HepG2 (cell line): ENCODE results near the gene VPS9D1. TPM values are rescaled to one million over a fixed set of nuclear protein-coding genes. Genes with fewer than 3 reads are reported as not detected.

Experiments
- AHDC1 ChIP-seq: sonication (generic); formaldehyde crosslinking; IDR thresholded peaks from 2 replicates; pipeline ENCODE4 v1.5.1; 2020; ENCODE audit warnings: mild to moderate bottlenecking, missing genetic modification reagents, borderline replicate concordance
- DR1 ChIP-seq: sonication (generic); formaldehyde crosslinking; IDR thresholded peaks from 2 replicates; pipeline ENCODE4 v1.8.0; 2021; ENCODE audit warnings: mild to moderate bottlenecking, missing genetic modification reagents, inconsistent platforms
- FOXA3 ChIP-seq: IDR thresholded peaks from 2 replicates; pipeline ENCODE4 v1.6.1; 2016; ENCODE audit warnings: missing genetic modification reagents, missing compliant biosample characterization
- FOXM1 ChIP-seq: sonication (generic); formaldehyde crosslinking; IDR thresholded peaks from 2 replicates; pipeline ENCODE4 v1.5.0; 2020; ENCODE audit warnings: missing genetic modification reagents
- MNT ChIP-seq: fragments of 450-650 bp; IDR thresholded peaks from 2 replicates; pipeline ENCODE4 v1.6.1; 2016
- MTA1 ChIP-seq: sonication (generic); formaldehyde crosslinking; IDR thresholded peaks from 2 replicates; pipeline ENCODE4 v1.4.0; 2020; ENCODE audit warnings: missing genetic modification reagents, mild to moderate bottlenecking, borderline replicate concordance
- MTF1 ChIP-seq: sonication (generic); formaldehyde crosslinking; IDR thresholded peaks from 2 replicates; pipeline ENCODE4 v1.5.0; 2020; ENCODE audit warnings: missing genetic modification reagents
- REL ChIP-seq: sonication (generic); formaldehyde crosslinking; conservative IDR thresholded peaks from 2 replicates; pipeline ENCODE4 v1.8.0; 2022; ENCODE audit warnings: mild to moderate bottlenecking, missing genetic modification reagents, moderate library complexity
- RFX1 ChIP-seq: fragments of 450-650 bp; IDR thresholded peaks from 2 replicates; pipeline ENCODE4 v1.6.1; 2017
- SIN3B ChIP-seq: fragments of 150-350 bp; IDR thresholded peaks from 2 replicates; pipeline ENCODE4 v1.6.1; 2014; ENCODE audit warnings: low read length
- U2AF1 ChIP-seq: fragments of 200-400 bp; formaldehyde crosslinking; optimal IDR thresholded peaks from 2 replicates; pipeline ENCODE3; 2017; ENCODE audit warnings: mild to moderate bottlenecking, low read depth, low read length
- WIZ ChIP-seq: sonication (generic); formaldehyde crosslinking; IDR thresholded peaks from 2 replicates; pipeline ENCODE4 v1.5.1; 2020; ENCODE audit warnings: mild to moderate bottlenecking, missing genetic modification reagents
- ZFP36 ChIP-seq: fragments of 150-350 bp; IDR thresholded peaks from 2 replicates; pipeline ENCODE4 v1.6.1; 2018; ENCODE audit warnings: borderline replicate concordance, low read length, low read depth; ENCODE audit not compliant: partially characterized antibody
- ZNF143 ChIP-seq: sonication (generic); formaldehyde crosslinking; IDR thresholded peaks from 2 replicates; pipeline ENCODE4 v1.4.0; 2020; ENCODE audit warnings: missing genetic modification reagents
- ZNF18 ChIP-seq: sonication (generic); formaldehyde crosslinking; IDR thresholded peaks from 2 replicates; pipeline ENCODE4 v1.8.0; 2022; ENCODE audit warnings: mild to moderate bottlenecking, missing genetic modification reagents; ENCODE audit not compliant: insufficient replicate concordance
- ZNF460 ChIP-seq: sonication (generic); formaldehyde crosslinking; IDR thresholded peaks from 2 replicates; pipeline ENCODE4 v1.5.1; 2020; ENCODE audit warnings: missing genetic modification reagents, mild to moderate bottlenecking, borderline replicate concordance
- ZNF546 ChIP-seq: sonication (generic); formaldehyde crosslinking; conservative IDR thresholded peaks from 2 replicates; pipeline ENCODE4 v1.8.1; 2023; ENCODE audit warnings: mild to moderate bottlenecking, missing genetic modification reagents
- ZNF678 ChIP-seq: sonication (generic); formaldehyde crosslinking; IDR thresholded peaks from 2 replicates; pipeline ENCODE4 v1.4.0; 2020; ENCODE audit warnings: mild to moderate bottlenecking, missing genetic modification reagents
- ZNF720 ChIP-seq: sonication (generic); formaldehyde crosslinking; IDR thresholded peaks from 2 replicates; pipeline ENCODE4 v1.4.0; 2020; ENCODE audit warnings: missing genetic modification reagents
- polyA plus RNA-seq, 8 experiments: library from polyadenylated mRNA; depleted of rRNA in 3 of 8; stranded (reverse) in 7 of 8; unstranded in 1 of 8; fragments of >200 nt; fragmentation: Illumina TruSeq in 4 of 8; extraction: Trizol in 4 of 8; gene quantifications; 2 replicates each; pipeline versions ENCODE4 v1.2.1 to v1.2.3, GENCODE V29; 2011 to 2016; ENCODE audit warnings: low read depth in 4 of 8, missing spikeins in 1 of 8, mixed read lengths in 1 of 8; ENCODE audit not compliant: insufficient read depth in 1 of 8
- total RNA-seq, 5 experiments: library from RNA; depleted of rRNA; stranded (reverse); fragments of >200 nt; fragmentation: Illumina TruSeq; extraction: Trizol; gene quantifications; 2 replicates each; pipeline ENCODE4 v1.2.3, GENCODE V29; 2016; ENCODE audit warnings: low read depth in 1 of 5
- TF ChIP-seq, protein P1 (sequence below): sonication (generic); formaldehyde crosslinking; IDR thresholded peaks from 2 replicates; pipeline ENCODE4 v1.5.1; 2020; ENCODE audit warnings: missing genetic modification reagents, mild to moderate bottlenecking, borderline replicate concordance
- TF ChIP-seq, protein P2 (sequence below): sonication (generic); formaldehyde crosslinking; IDR thresholded peaks from 2 replicates; pipeline ENCODE4 v1.4.0; 2020; ENCODE audit warnings: missing genetic modification reagents

Gene VPS9D1
- total and polyA plus RNA-seq, 2 of the 13 experiments (the other 11 are each of a cell fraction or from before 2014, with no cell fraction given), result 10.1 to 13.2 TPM

DNA sequence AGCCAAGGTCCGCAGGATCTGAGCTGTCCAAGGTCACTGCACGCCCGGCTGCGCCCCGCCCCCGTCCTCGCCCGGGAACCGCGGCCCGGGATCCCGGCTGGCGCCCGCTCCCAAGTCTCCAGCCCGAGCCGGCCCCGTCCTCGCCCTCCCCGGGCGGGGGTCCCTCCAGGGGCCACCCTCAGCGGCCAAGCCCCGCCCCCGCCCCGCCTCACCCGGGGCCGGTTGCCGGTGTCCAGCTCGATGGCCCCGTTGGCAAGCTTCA is 216 bp downstream of the VPS9D1 start (continued):
- TF ChIP-seq, protein P1, sequence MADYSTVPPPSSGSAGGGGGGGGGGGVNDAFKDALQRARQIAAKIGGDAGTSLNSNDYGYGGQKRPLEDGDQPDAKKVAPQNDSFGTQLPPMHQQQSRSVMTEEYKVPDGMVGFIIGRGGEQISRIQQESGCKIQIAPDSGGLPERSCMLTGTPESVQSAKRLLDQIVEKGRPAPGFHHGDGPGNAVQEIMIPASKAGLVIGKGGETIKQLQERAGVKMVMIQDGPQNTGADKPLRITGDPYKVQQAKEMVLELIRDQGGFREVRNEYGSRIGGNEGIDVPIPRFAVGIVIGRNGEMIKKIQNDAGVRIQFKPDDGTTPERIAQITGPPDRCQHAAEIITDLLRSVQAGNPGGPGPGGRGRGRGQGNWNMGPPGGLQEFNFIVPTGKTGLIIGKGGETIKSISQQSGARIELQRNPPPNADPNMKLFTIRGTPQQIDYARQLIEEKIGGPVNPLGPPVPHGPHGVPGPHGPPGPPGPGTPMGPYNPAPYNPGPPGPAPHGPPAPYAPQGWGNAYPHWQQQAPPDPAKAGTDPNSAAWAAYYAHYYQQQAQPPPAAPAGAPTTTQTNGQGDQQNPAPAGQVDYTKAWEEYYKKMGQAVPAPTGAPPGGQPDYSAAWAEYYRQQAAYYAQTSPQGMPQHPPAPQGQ, result no peak
- no peak for TF ChIP-seq FOXM1 (CRISPR knock-in tag)
- no peak for TF ChIP-seq DR1
- no peak for TF ChIP-seq WIZ (CRISPR knock-in tag)
- no peak for TF ChIP-seq AHDC1 (CRISPR knock-in tag)
- no peak for TF ChIP-seq ZNF18
- TF ChIP-seq U2AF1, result no peak
- TF ChIP-seq, protein P2, sequence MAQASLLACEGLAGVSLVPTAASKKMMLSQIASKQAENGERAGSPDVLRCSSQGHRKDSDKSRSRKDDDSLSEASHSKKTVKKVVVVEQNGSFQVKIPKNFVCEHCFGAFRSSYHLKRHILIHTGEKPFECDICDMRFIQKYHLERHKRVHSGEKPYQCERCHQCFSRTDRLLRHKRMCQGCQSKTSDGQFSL, result 0 out of 2 replicates have a peak, but pooled peaks have one; percentile 12
- 0 out of 2 replicates have a peak, but pooled peaks have one; percentile 84 for TF ChIP-seq ZNF546 (CRISPR knock-in tag)
- TF ChIP-seq ZNF678, result no peak
- TF ChIP-seq MTA1 (CRISPR knock-in tag), result no peak
- no peak for TF ChIP-seq ZFP36
- no peak for TF ChIP-seq FOXA3 (CRISPR knock-in tag)
- TF ChIP-seq ZNF143 (CRISPR knock-in tag), result no peak
- no peak for TF ChIP-seq ZNF720 (CRISPR knock-in tag)
- TF ChIP-seq RFX1, result no peak
- no peak for TF ChIP-seq MNT
- TF ChIP-seq SIN3B, result no peak
- no peak; the same call in 1 of the 2 replicates for TF ChIP-seq REL (CRISPR knock-in tag)
- no peak; the same call in 1 of the 2 replicates for TF ChIP-seq ZNF460 (CRISPR knock-in tag)
- TF ChIP-seq MTF1 (CRISPR knock-in tag), result no peak
